Astrocyte of the spinal cord (primary cell): ENCODE data around the gene TFPT.
"Not testable (repeated sequence)": the region's sequence is repeated elsewhere in the genome, so short reads cannot be mapped to it uniquely, and the experiment has no call there.

Source experiments
- DNase-seq: peaks from one replicate; pipeline ENCODE4 v3.0.0; 2011; ENCODE audit warnings: low read depth, low spot score
- H3K4me3 ChIP-seq: 2 replicates; pipeline ENCODE4 v1.5.1; 2011; ENCODE audit warnings: low read depth, mild to moderate bottlenecking, low read length, moderate library complexity
- in situ Hi-C: cut with HindIII; loops from 2 replicates; pipeline ENCODE4 v1.10.0; 2017; ENCODE audit warnings: low sequenced_read_pairs
- TF ChIP-seq, protein P1 (sequence below): IDR thresholded peaks from 2 replicates; pipeline ENCODE4 v1.5.1; 2012; ENCODE audit warnings: low read depth, mild to moderate bottlenecking, low read length, inconsistent platforms

Gene TFPT

DNA sequence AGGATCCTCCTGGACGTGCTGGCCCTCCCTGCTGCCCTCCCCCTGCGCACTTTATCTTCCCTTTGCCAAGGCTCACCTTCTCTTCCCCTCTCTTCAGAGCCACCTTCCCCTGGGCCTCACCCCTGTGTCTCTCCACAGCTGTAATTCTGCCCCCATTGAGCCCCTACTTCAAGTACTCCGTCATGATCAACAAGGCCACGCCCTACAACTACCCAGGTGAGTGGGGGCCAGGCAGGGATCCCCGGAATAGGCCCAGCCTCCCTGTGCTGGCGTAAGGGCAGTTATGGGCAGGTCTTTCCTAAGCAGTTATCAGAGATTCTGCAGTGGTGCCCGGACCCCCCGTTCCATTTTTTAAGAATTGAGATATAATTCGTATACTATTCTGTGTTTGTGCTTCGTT, 9.7 kb downstream of the TFPT start:
- TF ChIP-seq, protein P1, sequence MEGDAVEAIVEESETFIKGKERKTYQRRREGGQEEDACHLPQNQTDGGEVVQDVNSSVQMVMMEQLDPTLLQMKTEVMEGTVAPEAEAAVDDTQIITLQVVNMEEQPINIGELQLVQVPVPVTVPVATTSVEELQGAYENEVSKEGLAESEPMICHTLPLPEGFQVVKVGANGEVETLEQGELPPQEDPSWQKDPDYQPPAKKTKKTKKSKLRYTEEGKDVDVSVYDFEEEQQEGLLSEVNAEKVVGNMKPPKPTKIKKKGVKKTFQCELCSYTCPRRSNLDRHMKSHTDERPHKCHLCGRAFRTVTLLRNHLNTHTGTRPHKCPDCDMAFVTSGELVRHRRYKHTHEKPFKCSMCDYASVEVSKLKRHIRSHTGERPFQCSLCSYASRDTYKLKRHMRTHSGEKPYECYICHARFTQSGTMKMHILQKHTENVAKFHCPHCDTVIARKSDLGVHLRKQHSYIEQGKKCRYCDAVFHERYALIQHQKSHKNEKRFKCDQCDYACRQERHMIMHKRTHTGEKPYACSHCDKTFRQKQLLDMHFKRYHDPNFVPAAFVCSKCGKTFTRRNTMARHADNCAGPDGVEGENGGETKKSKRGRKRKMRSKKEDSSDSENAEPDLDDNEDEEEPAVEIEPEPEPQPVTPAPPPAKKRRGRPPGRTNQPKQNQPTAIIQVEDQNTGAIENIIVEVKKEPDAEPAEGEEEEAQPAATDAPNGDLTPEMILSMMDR, result no peak
- in situ Hi-C loops, result no loop called here
- H3K4me3 ChIP-seq, result no peak overlapping the region
- no peak for DNase-seq

DNA sequence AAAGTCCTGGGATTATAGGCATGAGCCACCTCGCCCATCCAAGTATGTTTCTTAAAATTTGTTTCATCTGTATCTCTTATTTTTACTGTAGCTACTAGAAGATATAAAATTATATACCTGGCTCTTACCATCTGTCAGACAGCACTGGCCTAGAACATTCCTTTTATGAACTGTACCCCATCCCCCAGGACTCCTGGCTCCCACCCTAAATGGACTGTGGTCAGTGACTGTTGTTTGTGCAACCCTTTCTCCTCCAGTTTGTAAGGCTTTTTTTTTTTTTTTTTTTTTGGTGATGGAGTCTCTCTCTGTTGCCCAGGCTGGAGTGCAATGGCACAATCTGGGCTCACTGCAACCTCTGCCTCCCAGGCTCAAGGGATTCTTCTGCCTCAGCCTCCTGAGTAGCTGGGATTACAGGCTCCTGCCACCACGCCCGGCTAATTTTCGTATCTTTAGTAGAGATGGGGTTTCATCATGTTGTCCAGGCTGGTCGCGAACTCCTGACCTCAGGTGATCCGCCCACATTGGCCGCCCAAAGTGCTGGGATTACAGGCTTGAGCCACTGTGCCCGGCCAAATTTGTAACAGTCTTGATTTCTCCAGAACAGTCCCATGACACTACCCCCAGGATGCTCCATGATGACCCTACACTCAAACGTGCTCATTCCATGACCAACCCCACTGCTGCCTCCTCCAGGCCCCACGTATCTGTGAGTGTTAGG, 10.3 kb downstream of the TFPT start:
- in situ Hi-C loops, result no loop called here
- no peak overlapping the region for H3K4me3 ChIP-seq
- TF ChIP-seq, protein P1, result no peak
- no peak for DNase-seq

DNA sequence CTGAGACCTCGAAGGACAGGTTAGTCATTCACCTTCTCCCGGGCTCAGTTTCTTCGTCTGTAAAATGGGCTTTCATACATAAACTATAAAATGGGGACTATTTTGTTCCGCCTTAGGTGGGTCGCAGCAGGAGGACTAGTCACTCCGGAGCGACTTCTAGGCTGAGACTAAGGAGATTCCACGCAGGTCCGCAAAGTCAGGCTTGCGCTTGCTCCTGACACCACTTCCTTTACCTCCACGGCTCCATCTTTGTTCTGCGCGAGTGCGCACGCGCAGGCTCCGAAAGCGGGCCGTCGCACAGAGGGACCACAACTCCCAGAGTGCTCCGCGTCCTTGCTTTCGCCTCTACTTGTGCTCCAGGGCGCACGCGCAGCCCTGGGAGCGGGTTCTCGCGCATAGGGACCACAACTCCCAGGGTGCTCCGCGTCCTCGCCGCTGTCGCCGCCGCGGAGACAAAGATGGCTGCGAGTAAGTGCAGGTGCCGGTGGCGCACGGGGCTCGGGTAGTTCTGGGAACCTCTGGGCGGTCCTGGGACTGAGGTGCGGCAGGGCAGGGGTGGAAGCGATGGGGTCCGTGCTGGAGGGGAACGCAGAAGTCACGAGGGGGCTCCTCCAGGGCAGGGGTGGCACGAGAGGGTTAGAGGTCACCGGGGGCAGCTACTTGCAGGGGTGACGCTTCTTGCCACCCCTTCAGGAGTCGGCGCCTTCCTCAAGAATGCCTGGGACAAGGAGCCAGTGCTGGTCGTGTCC, 12.9 kb downstream of the TFPT start, which contains the start of gene NDUFA3:
Gene NDUFA3 (plus strand): TSS at position 435 of the 749 bp plus-strand sequence. CDS start 24 bp downstream, at position 459.
- peak; percentile 98 for DNase-seq
- H3K4me3 ChIP-seq, result peak within 1 kb of the TSS; percentile 98
- in situ Hi-C loops, result no loop called here
- TF ChIP-seq, protein P1, result no peak

DNA sequence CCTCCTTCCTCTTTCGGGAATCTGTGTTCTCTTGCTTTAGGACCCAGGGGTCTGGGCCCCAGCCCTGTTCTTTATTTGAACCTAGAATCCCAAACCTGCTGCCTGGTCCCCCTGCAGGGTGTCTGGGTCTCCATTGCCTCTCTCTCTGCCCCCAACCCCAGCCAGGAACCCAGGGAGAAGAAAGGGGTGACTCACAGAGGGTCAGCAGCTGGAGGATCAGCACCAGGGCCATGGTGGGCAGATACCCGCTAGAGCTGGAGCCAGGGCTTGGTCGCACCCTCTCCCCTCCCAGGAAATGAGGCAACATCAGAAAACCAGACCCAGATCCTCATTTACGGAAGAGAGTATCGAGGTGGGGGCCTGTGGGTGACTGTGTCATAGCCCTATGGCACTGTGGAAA, 14.9 kb downstream of the TFPT start, which contains the start of gene OSCAR:
Gene OSCAR (minus strand): TSS at position 243 of the 400 bp plus-strand sequence. CDS start 11 bp downstream, at position 232.
- TF ChIP-seq, protein P1, result no peak
- in situ Hi-C loops, result no loop called here
- DNase-seq, result no peak
- no peak within 1 kb of the TSS for H3K4me3 ChIP-seq

DNA sequence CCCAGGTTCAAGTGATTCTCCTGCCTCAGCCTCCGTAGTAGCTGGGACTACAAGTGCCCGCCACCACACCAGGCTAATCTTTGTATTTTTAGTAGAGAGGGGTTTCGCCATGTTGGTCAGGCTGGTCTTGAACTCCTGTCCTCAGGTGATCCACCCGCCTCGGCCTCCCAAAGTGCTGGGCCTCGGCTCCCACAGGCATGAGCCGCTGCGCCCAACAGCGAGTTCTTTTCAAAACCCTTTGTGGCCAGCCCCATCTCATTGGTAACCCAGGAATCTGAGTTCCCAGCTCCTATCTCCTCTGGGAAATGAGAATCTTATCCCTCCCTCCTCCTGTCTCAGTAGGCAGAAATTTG, 15.6 kb downstream of the TFPT start:
- DNase-seq, in situ Hi-C loops, H3K4me3 ChIP-seq: not testable (repeated sequence)

DNA sequence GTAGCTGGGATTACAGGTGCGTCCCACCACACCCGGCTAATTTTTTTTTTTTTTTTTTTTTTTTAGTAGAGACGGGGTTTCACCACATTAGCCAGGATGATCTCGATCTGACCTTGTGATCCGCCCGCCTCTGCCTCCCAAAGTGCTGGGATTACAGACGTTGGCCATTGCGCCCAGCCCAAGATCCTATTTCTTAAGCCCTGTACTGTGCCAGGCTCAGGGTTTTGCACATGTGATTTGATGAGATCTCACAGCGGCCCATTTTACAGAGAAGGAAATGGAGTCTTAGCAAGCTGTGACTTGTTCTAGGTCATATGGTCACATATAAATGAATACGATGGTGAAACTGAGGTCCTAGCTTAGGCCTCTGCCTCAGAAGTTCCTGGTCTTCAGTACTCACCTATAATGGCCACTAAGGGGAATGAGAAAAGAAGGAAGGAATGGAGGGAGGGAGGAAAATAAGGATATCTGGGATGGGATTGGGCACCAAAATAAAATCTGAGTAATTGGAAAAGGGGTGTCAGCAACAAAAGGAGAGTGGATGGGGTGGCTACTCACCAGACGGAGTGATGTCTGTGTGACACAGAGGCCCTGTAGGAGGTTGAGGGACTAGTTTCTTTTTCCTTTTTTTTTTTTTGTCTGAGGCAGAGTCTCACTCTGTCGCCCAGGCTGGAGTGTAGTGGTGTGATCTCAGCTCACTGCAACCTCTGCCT, 16.1 kb downstream of the TFPT start:
- no peak overlapping the region for H3K4me3 ChIP-seq
- in situ Hi-C loops, result no loop called here
- TF ChIP-seq, protein P1, result no peak
- DNase-seq, result no peak
